GM18868 (cell line): ENCODE data around the gene GOLGA7B.

Experiments used
- ATAC-seq: cut with Tn5 transposase; IDR thresholded peaks from one replicate; pipeline ENCODE4 v1.9.1; 2021; ENCODE audit warnings: mild to moderate bottlenecking, moderate library complexity; ENCODE audit not compliant: unreplicated experiment

GOLGA7B gene

DNA sequence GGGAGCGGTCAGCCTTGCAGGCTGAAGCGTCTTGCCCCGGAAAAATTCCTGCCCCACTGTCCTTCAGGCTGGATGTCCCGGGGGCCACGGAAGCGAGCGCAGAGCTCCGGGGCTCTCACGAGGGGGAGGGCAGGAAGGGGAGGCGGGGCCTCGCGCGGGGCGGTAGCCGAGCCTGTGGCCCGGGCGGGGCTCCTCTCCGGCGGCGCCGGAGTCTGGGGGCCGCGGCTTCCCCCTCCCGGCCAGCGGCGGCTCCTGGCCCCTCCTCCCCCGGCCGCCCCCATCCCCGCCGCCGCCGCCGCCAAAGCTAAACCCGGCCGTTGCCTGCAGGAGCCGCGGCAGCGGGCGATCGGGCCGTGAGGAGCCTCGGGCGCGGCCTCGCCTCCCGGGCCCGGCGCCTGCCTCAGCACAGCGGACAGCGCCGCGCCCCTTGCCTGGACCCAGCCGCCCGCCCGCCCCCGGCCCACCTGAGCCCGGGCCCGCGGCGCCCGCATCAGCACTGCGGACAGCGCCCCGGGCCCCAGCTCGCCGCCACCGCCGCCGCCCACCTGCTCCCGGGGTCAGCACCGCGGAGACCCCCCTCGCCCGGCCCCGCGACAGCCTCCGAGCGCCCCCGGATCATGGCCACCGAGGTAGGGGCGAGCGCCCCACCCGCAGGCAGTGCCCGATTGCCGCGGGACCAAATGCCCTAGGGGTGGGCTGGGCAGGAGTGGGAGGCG, at the start of gene GOLGA7B:
TSS of gene GOLGA7B (plus strand) at position 157 of the 716 bp plus-strand sequence. CDS start at position 618, 461 bp downstream.
- peak; percentile 75 for ATAC-seq

DNA sequence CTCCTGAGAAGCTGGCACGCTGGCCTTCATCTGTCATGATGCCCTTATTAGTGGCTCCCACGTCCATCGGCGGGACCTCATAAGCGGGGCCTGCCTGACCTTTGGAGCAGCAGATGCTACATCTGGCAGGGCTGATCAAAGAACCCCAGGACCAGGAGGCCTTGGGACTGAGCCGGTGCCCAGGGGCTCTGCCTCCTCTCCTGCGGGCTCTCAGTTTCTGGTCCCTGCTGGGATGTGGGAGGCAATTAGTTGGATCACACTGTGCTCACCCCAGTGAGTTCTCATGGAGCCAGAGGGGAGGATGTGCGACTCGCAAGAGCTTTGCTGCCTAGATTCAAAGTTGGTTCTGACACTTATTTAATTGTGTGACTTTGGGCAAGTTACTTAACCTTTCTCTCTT, 49.2 kb upstream of the GOLGA7B start:
- no peak for ATAC-seq

DNA sequence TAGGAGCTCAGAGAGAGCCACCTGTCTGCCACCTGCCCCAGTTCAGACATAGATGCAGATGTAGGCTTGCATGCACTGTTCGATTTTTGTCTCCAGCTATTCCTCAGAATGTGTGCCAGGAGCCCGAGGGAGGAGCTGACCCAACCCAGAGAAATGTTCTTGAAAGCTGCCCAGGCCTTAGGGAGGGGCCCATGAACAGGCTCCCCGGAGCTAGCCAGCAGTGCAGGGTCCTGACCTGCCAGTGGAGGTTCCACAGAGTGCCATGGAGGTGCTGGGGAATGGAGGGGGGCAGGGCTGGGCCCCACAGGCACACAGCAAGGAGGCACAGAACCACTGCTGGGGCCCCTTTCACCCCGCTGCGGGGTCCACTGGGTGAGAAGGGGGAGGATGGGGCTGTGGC, 48.2 kb upstream of the GOLGA7B start:
- ATAC-seq, result no peak

DNA sequence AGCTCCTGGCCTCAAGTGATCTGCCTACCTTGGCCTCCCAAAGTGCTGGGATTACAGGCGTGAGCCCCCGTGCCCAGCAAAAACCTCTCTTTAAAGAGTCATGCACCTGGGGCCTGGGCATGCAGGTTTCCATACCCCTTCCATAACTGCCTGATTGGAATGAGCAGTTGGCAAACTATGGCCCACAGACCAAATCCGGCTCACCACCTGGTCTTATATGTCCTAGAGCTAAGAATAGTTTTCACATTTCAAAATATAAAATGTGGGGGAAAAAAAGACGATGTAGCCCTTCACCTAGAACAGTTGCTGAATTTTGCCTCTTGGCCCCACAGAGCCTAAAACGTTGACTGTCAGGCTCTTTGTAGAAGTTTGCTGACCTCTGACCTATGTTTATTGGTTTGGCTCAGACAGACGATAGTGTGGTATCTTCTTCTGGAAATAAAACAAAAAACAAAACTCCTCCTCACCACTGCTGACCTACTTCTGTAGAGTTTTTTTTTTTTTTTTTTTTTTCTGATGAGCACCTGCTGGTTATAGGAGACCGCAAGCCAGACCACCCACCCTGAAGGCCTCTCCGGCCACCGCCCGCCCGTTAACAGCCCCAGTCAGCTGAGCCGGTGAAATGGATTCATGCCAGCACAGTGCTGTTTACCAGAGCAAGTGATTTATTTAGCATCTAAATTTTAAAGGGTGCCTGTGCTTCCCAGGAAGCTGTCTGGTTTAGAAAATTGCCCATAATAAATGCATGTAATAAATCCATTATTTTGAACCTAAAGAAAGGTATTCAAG, 44.4 kb upstream of the GOLGA7B start:
- ATAC-seq, result no peak

DNA sequence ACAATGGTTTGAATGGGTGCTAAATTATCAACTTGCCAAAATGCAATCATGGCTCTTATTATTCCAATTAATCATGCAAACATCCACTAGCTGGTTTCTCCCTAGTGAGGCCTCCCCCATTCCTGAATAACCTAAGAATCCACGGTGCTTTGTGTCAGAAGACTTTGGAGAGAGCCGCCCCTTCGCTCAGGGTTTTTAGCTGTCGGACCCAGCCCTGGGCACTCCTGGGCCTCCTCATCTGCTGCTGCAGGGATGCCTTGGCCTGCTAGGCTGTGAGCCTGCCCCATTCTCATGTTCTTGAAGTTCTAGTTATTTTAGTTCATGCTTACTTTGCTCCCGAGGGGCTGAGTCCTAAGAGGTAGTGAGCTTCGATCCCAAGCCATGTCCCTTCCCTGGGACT, 43.7 kb upstream of the GOLGA7B start:
- ATAC-seq, result no peak

DNA sequence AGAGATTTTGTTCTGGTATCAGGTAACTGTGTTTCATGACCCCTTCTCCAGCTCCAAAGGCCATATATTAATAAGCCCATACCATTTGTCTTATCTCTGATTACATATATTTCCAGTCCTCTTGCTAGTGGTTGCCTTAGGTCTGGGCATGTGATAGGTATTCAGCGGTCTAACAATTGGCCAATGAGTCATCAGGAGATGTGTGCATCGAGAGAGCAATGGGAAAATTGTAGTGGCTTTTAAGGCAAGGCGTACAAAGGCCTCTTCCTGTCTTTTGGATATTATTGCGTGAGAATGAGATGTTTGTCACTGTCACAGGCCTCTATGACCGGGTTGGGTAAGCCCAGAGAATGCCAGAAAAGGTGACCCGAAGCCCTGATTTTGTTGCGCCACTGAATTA, 39.2 kb upstream of the GOLGA7B start:
- ATAC-seq, result no peak

DNA sequence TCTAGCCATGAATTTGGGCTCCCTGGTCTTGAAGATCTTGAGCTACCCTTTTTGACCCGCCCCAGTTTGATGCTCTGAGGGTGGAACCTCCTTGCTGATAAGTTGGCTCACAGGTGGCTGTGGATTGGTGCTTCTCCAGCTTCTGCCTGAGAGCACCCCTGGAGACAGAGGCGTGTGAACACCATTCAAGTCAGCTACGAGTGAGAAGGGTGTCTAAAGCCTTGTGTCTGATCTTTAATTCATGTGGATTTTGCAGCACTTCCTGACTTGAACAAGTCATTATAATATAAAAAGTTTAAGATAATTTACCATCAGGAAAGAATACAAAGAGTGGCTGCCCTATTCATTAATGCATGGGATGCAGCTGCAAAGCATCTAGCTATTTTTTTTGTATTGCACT, 37.7 kb upstream of the GOLGA7B start:
- ATAC-seq, result no peak

DNA sequence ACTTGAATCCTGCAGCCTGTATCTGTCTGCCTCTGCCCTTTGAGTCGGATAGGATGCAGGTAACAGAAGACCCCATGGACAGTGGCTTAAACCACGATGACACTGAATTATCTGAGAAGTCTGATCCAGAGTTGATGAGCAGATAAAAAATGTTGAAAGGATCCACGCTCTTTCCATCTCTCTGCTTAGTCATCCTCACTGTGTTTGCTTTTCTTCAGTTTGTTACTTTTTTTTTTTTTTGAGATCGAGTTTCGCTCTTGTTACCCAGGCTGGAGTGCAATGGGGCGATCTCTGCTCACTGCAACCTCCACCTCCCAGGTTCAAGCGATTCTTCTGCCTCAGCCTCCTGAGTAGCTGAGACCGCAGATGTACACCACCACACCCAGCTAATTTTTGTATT, 36.9 kb upstream of the GOLGA7B start:
- no peak for ATAC-seq

DNA sequence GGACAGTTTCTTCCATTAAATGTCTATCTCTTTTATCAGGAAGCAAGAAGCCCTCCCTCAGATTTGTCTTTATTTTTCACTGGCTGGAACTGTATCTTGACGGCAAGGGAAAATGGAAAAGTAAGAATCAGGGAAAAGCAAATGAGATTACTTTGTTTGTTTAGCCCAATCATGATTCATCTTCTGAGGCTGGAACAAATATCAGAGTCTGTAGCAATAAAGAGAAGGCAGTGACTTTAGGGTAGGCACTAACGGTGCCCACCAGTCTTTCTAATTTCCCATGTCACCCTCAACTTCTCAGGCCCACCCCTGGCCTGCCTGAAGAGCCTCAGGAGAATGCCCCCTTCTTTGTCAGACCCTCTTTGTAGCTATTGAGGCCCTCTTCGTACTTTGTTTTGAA, 36.3 kb upstream of the GOLGA7B start:
- ATAC-seq, result no peak

DNA sequence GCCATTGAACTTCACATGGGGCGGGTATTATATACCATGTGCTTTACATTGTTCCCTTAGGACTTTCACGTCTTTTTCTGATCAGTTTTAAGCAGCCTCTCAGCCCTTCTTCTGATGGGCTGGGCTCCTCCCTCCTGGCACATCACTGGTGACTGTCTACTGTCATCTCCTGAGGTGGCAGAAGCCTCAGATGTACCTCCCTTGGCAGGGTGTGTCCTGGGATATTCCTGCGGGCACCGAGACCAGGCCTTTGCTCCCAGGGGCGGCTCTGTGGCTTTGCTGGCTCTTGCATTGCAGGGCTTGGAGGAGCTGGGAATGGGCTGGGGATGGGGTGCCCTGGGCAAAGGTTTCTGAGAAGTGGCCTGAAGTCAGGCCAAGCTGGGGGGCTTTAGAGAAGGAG, 34.6 kb upstream of the GOLGA7B start:
- no peak for ATAC-seq

DNA sequence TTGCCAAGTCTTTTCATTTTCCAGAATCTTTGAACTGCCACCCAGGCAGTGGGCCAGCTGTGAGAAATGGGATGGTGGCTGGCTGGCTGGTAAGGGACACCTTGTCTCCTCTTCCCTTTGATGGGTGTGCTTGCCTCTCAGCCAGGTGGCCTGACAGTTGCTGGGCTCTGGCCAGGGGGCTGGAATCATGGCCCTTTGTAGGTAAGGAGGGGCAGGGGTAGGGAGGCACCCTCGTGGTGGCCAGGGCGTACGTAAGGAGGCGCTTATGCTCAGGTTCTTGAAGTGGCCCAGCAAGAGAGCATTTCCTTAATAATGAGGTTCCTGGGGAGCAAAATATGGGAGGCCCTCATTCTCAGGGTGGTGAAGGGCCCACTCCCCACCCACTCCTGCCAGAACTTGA, 33.0 kb upstream of the GOLGA7B start:
- ATAC-seq, result no peak

DNA sequence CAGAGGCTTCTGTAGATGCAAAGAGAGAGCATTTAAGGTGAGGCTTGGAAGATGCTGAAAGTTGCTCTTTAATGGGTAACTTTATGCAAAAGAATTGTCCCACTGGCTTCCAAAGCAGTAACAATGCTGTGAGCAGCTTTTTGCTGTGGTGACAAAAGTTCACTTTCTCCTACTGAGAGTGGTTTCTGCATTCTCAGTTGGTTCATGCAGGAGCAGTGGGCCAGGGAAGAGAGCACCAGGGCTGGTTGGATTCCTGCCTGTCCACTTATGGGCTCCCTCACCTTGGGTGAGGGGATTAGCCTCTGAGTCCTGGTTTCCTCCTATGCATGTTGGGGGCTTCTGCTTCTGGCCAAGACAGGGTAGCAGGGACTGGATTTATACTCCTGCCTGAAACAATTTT, 31.1 kb upstream of the GOLGA7B start:
- no peak for ATAC-seq

DNA sequence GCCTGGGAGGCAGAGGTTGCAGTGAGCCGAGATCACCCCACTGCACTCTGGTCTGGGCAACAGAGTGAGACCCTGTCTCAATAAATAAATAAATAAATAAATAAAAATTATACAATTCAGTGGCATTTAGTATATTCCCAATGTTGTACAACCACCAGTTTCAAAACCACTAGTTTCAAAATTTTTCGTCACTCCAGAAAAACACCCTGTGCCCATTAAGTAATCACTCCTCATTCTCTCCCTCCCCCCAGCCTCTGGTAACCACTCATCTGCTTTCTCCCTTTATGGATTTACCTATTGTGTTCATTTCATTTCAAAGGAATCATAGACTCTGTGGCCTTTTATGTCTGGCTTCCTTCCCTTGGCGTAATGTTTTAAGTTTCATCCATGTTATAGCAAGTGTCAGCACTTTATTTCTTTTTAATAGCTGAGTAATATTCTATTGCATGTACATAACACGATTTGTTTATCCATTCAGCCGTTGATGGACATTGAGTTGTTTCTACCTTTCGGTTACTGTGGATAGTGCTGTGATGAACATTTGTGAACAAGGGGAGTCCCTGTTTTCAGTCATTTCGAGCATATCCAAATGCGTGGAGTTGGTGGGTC, 29.4 kb upstream of the GOLGA7B start:
- no peak for ATAC-seq

DNA sequence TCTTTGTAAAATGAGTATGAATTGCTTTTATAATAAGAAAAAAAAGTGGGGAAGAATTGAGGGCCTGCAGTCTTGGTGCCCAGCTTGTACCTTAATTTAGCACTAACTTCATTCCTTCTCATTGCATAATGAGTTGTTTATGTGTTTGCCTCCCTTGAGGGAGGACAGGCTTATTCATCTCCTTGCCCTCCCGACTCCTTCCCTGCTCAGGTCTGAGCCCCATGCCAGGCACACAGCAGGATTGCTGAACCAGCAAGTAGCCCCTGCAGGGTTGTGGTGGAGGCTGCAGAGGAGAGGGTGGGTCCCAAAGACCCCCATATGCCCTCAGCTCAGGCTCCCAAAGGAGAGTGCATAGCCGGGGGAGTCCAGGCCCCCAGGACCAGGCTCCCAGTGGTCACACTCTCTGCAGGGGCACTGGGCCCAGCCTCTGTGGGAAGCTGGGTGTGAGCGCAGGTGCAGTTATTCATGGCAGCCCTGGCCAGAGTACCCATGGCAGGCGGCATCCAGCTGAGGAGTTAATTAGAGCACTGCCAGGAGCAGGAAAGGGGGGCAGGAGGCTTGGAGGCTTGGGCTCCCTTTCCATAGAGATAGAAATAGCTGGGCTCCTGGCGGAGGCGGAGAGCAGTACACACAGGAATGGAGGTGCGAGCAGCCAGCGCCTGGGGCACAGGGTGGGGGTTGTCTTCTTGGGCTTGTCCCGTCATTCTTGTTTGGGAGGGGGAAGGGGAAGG, 28.2 kb upstream of the GOLGA7B start:
- ATAC-seq, result no peak

DNA sequence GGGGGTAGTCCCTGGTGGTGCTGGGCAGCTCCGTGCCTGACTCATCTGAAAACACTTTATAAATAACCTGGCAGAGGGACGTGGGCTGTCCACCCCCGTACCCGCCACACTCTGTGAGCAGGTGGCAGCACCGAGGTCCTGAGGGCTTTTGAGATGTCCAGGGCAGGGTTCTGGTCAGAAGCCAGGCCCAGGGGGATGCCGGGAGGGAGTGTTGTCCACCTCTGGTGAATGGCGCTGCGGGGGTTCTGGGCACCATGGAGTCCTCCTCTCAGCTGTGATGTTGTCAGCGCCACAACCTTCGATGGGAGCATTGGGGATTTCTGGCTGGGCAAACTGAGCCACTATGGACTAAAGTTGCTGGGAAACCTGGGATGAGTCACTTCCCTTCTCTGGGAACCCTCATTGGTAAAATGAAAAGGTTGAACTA, 27.4 kb upstream of the GOLGA7B start:
- no peak for ATAC-seq

DNA sequence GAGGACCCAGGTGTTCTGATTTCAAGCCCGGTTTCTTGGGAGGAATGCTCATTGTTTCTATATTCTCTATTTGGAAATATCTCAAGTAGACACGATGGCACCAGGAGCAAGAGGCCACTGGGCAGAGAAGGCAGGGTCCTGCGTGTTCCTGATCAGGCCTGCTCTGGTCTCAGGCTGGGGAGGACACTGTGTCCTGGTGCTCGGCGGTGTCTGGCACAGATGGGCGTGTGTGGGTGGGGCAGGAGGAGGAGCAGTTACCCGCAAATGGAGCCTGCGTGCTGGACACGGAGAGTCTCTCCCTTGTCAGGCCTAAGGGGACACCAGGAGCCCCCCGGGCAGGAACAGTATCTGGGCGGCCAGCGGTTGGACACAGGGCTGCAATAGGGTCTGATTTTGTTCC, 25.9 kb upstream of the GOLGA7B start:
- ATAC-seq, result no peak

DNA sequence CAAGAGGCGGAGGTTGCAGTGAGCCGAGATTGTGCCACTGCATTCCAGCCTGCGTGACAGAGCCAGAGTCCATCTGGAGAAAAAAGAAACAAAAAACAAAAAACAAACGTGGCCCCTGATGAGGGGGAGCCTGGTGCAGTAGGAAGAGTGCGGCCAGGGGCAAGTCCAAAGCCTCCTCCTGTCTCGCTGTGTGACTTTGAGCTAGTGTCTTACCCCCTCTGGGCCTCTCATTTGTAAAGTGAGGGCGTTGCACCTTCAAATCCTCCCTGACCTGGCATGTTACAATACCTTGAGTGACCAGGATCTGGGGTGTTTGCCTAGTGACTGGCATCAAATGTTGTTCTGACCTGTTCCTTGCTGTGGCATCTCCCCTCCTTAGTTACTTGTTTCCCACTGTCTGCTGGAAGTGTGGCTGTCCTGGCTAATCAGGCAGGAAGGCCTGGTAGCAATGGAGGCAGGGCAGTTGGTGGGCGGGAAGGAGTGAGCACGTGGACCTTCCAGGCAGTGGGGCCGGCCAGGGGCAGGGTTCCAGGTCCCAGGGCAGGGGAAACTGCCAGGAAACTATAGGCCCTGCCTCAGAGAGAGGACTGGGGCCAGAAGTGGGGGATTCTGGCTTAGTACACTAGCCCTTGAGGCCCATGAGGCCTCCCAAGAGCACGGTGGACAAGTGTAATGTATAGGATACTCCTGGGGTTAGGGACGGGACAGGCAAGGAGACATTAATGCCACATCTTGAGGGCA, 24.5 kb upstream of the GOLGA7B start:
- ATAC-seq, result no peak

DNA sequence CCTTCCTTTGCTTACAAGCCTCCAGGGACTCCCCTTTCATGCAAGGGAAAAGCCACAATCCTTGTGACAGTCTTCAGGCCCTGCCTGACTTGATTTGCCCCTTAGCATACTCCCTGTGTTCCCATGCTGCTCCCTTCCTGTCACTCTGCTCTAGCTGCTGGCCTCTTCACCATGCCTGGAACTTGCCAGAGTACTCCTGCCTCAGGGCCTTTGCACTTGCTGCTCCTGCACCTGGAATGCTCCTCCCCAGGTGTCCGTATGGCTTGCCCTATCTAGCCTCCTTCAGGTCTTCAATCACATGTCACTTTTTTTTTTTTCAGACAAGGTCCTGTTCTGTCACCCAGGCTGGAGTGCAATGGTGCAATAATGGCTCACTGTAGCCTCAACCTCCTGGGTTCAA, 22.8 kb upstream of the GOLGA7B start:
- no peak for ATAC-seq

DNA sequence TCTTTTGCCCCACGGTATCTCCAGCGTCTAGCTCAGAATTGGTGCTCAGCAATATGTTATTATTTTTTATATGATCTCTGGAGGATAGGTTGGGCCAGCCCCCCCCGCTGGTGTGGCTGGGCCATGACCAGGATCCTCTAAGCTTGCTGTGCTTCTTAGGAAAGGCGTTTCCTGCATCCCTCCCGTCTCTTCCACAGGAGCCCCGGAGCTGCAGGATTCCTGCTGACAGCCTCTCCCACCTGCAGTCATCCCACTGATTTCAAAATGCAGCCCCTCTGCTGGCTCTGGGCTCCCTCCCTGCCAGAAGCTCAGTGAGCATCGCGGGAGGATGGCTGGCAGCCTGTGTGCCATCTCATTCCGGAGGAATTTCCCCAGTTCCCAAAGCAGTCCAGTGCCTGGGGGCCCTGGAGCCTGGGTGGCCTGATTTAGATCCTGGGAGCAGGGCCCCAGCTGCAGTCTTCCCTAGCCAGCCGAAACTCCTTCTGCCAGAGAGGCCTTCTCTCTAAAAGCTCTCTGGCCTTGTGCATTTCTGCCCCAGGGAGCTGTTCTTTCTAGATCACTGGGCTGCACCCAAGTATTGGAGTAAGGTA, 21.8 kb upstream of the GOLGA7B start:
- ATAC-seq, result no peak

DNA sequence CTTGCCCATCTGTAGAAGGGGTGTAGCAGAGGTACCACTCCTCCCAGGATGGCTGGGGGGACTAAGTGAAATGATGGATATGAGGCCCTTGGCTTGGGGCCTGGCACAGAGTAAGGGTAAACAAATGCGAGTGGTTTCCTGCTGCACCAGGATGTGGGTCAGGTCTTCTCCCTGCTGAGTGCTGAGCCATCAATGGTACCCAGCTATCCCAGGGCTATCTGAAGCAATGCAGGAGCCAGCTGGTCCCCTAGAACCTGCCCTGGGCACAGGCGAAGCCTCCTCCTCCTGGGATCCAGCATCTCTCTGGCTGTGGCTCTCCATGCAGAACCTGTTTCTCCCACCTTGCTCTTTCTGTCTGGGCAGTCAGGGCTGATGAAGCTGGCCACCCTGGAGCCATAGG, 20.9 kb upstream of the GOLGA7B start:
- no peak for ATAC-seq
